ENCODE measurements around the gene MMS22L. TPM values are rescaled to one million over a fixed set of nuclear protein-coding genes. Genes with fewer than 3 reads are reported as not detected.

Gene MMS22L
- total RNA-seq, 1 experiment from 2014 or later, result 52.8 TPM

GRCh38 chr6:97138581-97138980, 144.4 kb downstream of the MMS22L start:
- Mint-ChIP-seq H3K27me3 (ENCODE audit: low read depth) (no peaks in the 10 kb centered on the region), H3K36me3 (ENCODE audit: insufficient read depth in 1 of 3, low read depth in 3 of 3) (no peaks in the 10 kb centered on the region), H3K9me3 (peaks cover 0 to 2% of the 10 kb centered on the region in 2 experiments; a peak in 1 of 5 replicates), H3K4me1 (no peaks in the 10 kb centered on the region), H3K27ac (peak overlapping the region in 1 of 3 experiments; percentile 66; a peak in 1 of 7 replicates), H3K4me3 (no peak overlapping the region)
- no peak overlapping the region for H3K56ac ChIP-seq (ENCODE audit: insufficient read length, low read depth, low read length)
- H2BK15ac ChIP-seq (ENCODE audit: low read depth, low read length), result no peak overlapping the region
- no peak overlapping the region for H3K14ac ChIP-seq (ENCODE audit: insufficient read depth, low read length)
- H4K8ac ChIP-seq (replicated peaks; ENCODE audit: insufficient read length, low read depth, low read length), result no peak overlapping the region
- no CpG with 5 or more reads among the region's 1 CpG for WGBS (ENCODE audit: extremely low coverage, insufficient read length, low lambda C conversion rate)
- no peak overlapping the region for H4K91ac ChIP-seq (ENCODE audit: insufficient read length, low read depth, low read length)
- no peak for DNase-seq
- no peak overlapping the region for H3K18ac ChIP-seq (ENCODE audit: insufficient read length, low read depth, low read length)
- no peaks in the 10 kb centered on the region for H3K79me2 ChIP-seq (ENCODE audit: insufficient read depth, low read length)
- no peak overlapping the region for H2BK20ac ChIP-seq (ENCODE audit: low read depth, low read length, poor library complexity, severe bottlenecking)
- no peak overlapping the region for H2BK120ac ChIP-seq (ENCODE audit: low read depth, low read length, poor library complexity, severe bottlenecking)
- H2BK5ac ChIP-seq (ENCODE audit: insufficient read length, low read length), result no peak overlapping the region
- no peaks in the 10 kb centered on the region for H3K79me1 ChIP-seq (ENCODE audit: insufficient read depth, low read depth, low read length, poor library complexity, severe bottlenecking)
- H3K4ac ChIP-seq (ENCODE audit: low read depth, low read length), result no peak overlapping the region
- no peaks in the 10 kb centered on the region for H3K27me3 ChIP-seq (ENCODE audit: insufficient read depth, low read length)
- no peaks in the 10 kb centered on the region for H4K20me1 ChIP-seq (ENCODE audit: control insufficient read depth, insufficient read depth, insufficient read length)
- no peaks in the 10 kb centered on the region for H3K9me3 ChIP-seq (ENCODE audit: control insufficient read depth, low read depth, low read length)
- H4K5ac ChIP-seq (ENCODE audit: insufficient read length, low read depth, low read length), result no peak overlapping the region
- H2BK12ac ChIP-seq (ENCODE audit: insufficient read length, low read depth, low read length), result no peak overlapping the region
- no peak overlapping the region for H3T11ph ChIP-seq (ENCODE audit: low read length)
- H3K9ac ChIP-seq (ENCODE audit: extremely low read depth, insufficient read length, low read length), result no peak overlapping the region
- no peak overlapping the region for H3K23ac ChIP-seq (ENCODE audit: insufficient read length, low read depth, low read length)
- no peak overlapping the region for H3K27ac ChIP-seq (ENCODE audit: insufficient read length, low read depth, low read length)
- no peak overlapping the region for H2AFZ ChIP-seq (ENCODE audit: low read length)
- no peak overlapping the region for H2AK5ac ChIP-seq (ENCODE audit: insufficient read length, low read length)
- no peaks in the 10 kb centered on the region for H3K4me1 ChIP-seq (ENCODE audit: insufficient read depth, low read length)
- no peak for TF ChIP-seq CTCF (conservative IDR thresholded peaks at IDR 0.05)
- H3K23me2 ChIP-seq (ENCODE audit: insufficient read length, low read depth, low read length, poor library complexity, severe bottlenecking), result no peaks in the 10 kb centered on the region
- no peak overlapping the region for H3K4me2 ChIP-seq (ENCODE audit: insufficient read depth, insufficient read length, low read length)

All from H9 (cell line).